H9 (cell line): ENCODE data around the gene TADA2A. TPM values are rescaled to one million over a fixed set of nuclear protein-coding genes. Genes with fewer than 3 reads are reported as not detected.

Experiments
- DNase-seq: peaks from one replicate; pipeline ENCODE4 v3.0.0-alpha.2; 2017
- H2AFZ ChIP-seq: one replicate; pipeline ENCODE4 v1.6.1; 2013; ENCODE audit warnings: mild to moderate bottlenecking, low read length, control low read depth, moderate library complexity
- H2AK5ac ChIP-seq: 2 replicates; pipeline ENCODE4 v1.6.1; 2013; ENCODE audit warnings: low read length, control low read depth, mixed read lengths; ENCODE audit not compliant: insufficient read length
- H2BK120ac ChIP-seq: one replicate; pipeline ENCODE4 v1.6.1; 2013; ENCODE audit warnings: low read depth, mild to moderate bottlenecking, low read length, control low read depth, inconsistent platforms; ENCODE audit not compliant: poor library complexity, severe bottlenecking
- H2BK12ac ChIP-seq: 2 replicates; pipeline ENCODE4 v1.6.1; 2013; ENCODE audit warnings: low read length, control low read depth, mixed read lengths, low read depth; ENCODE audit not compliant: insufficient read length
- H2BK15ac ChIP-seq: 2 replicates; pipeline ENCODE4 v1.6.1; 2013; ENCODE audit warnings: low read depth, low read length, control low read depth
- H2BK20ac ChIP-seq: one replicate; pipeline ENCODE4 v1.6.1; 2013; ENCODE audit warnings: low read depth, mild to moderate bottlenecking, low read length, control low read depth, inconsistent platforms; ENCODE audit not compliant: poor library complexity, severe bottlenecking
- H2BK5ac ChIP-seq: 2 replicates; pipeline ENCODE4 v1.6.1; 2013; ENCODE audit warnings: low read length, control low read depth, mixed read lengths; ENCODE audit not compliant: insufficient read length
- H3K14ac ChIP-seq: 2 replicates; pipeline ENCODE4 v1.6.1; 2013; ENCODE audit warnings: low read length, control low read depth; ENCODE audit not compliant: insufficient read depth
- H3K18ac ChIP-seq: 2 replicates; pipeline ENCODE4 v1.6.1; 2013; ENCODE audit warnings: low read depth, mild to moderate bottlenecking, mixed read lengths, low read length, control low read depth; ENCODE audit not compliant: insufficient read length
- H3K23ac ChIP-seq: 2 replicates; pipeline ENCODE4 v1.6.1; 2013; ENCODE audit warnings: low read length, control low read depth, mixed read lengths, low read depth; ENCODE audit not compliant: insufficient read length
- H3K23me2 ChIP-seq: 2 replicates; pipeline ENCODE4 v1.6.1; 2013; ENCODE audit warnings: low read depth, mild to moderate bottlenecking, mixed read lengths, low read length, control low read depth; ENCODE audit not compliant: insufficient read length, poor library complexity, severe bottlenecking
- H3K27ac ChIP-seq: 2 replicates; pipeline ENCODE4 v1.5.1; 2013; ENCODE audit warnings: low read length, control low read depth, mixed read lengths, low read depth; ENCODE audit not compliant: insufficient read length
- H3K27me3 ChIP-seq: 2 replicates; pipeline ENCODE4 v1.6.1; 2013; ENCODE audit warnings: low read length, control low read depth, inconsistent platforms; ENCODE audit not compliant: insufficient read depth
- H3K4ac ChIP-seq: 2 replicates; pipeline ENCODE4 v1.6.1; 2013; ENCODE audit warnings: low read depth, mild to moderate bottlenecking, control low read depth, inconsistent platforms, low read length, moderate library complexity
- H3K4me1 ChIP-seq: 2 replicates; pipeline ENCODE4 v1.6.1; 2013; ENCODE audit warnings: low read length, control low read depth, inconsistent platforms; ENCODE audit not compliant: insufficient read depth
- H3K4me2 ChIP-seq: 2 replicates; pipeline ENCODE4 v1.6.1; 2013; ENCODE audit warnings: low read length, control low read depth, mixed read lengths; ENCODE audit not compliant: insufficient read length, insufficient read depth
- H3K56ac ChIP-seq: 2 replicates; pipeline ENCODE4 v1.6.1; 2013; ENCODE audit warnings: low read depth, mild to moderate bottlenecking, mixed read lengths, low read length, control low read depth; ENCODE audit not compliant: insufficient read length
- H3K79me1 ChIP-seq: 2 replicates; pipeline ENCODE4 v1.6.1; 2013; ENCODE audit warnings: low read depth, mild to moderate bottlenecking, moderate library complexity, low read length, control low read depth, inconsistent platforms; ENCODE audit not compliant: insufficient read depth, poor library complexity, severe bottlenecking
- H3K79me2 ChIP-seq: 2 replicates; pipeline ENCODE4 v1.6.1; 2013; ENCODE audit warnings: low read length, control low read depth, inconsistent platforms; ENCODE audit not compliant: insufficient read depth
- H3K9ac ChIP-seq: 2 replicates; pipeline ENCODE4 v1.6.1; 2013; ENCODE audit warnings: low read length, control low read depth, mixed read lengths; ENCODE audit not compliant: insufficient read length; ENCODE audit errors: extremely low read depth
- H3K9me3 ChIP-seq: one replicate; pipeline ENCODE4 v1.6.1; 2013; ENCODE audit warnings: low read depth, low read length, inconsistent platforms; ENCODE audit not compliant: control insufficient read depth
- H3T11ph ChIP-seq: one replicate; pipeline ENCODE4 v1.6.1; 2013; ENCODE audit warnings: mild to moderate bottlenecking, low read length, control low read depth, inconsistent platforms
- H4K20me1 ChIP-seq: one replicate; pipeline ENCODE4 v1.6.1; 2013; ENCODE audit not compliant: control insufficient read depth, insufficient read length, insufficient read depth
- H4K5ac ChIP-seq: 2 replicates; pipeline ENCODE4 v1.6.1; 2013; ENCODE audit warnings: low read depth, mild to moderate bottlenecking, mixed read lengths, low read length, control low read depth; ENCODE audit not compliant: insufficient read length
- H4K8ac ChIP-seq: replicated peaks from 2 replicates; pipeline ENCODE4 v1.6.1; 2013; ENCODE audit warnings: low read length, control low read depth, mixed read lengths, low read depth; ENCODE audit not compliant: insufficient read length
- H4K91ac ChIP-seq: 2 replicates; pipeline ENCODE4 v1.6.1; 2013; ENCODE audit warnings: low read depth, mild to moderate bottlenecking, moderate library complexity, mixed read lengths, low read length, control low read depth; ENCODE audit not compliant: insufficient read length
- H3K27ac Mint-ChIP-seq, 3 experiments: 2 replicates in 2 of 3; 3 replicates in 1 of 3; pipeline ENCODE4 v1.8.0; 2020 to 2021; ENCODE audit warnings: mixed read lengths in 3 of 3, mild to moderate bottlenecking in 1 of 3, moderate library complexity in 1 of 3
- H3K27me3 Mint-ChIP-seq: 2 replicates; pipeline ENCODE4 v1.8.0; 2021; ENCODE audit warnings: low read depth, mild to moderate bottlenecking, moderate library complexity, mixed read lengths
- H3K36me3 Mint-ChIP-seq, 3 experiments: 2 replicates in 2 of 3; 3 replicates in 1 of 3; pipeline ENCODE4 v1.8.0; 2020 to 2021; ENCODE audit warnings: low read depth in 3 of 3, mixed read lengths in 3 of 3; ENCODE audit not compliant: insufficient read depth in 1 of 3
- H3K4me1 Mint-ChIP-seq, 2 experiments: 2 replicates each; pipeline ENCODE4 v1.8.0; 2020; ENCODE audit warnings: mixed read lengths in 2 of 2
- H3K4me3 Mint-ChIP-seq, 2 experiments: 2 replicates in 1 of 2; 3 replicates in 1 of 2; pipeline ENCODE4 v1.8.0; 2020 to 2021; ENCODE audit warnings: mild to moderate bottlenecking in 2 of 2, mixed read lengths in 2 of 2, moderate library complexity in 1 of 2
- H3K9me3 Mint-ChIP-seq, 2 experiments: 2 replicates in 1 of 2; 3 replicates in 1 of 2; pipeline ENCODE4 v1.8.0; 2020; ENCODE audit warnings: mild to moderate bottlenecking in 2 of 2, mixed read lengths in 2 of 2, moderate library complexity in 1 of 2
- WGBS: extraction: QIAGEN DNeasy Blood & Tissue Kit; methylation state at CpG from one replicate; pipeline ENCODE4 v1.1.7; 2013; ENCODE audit warnings: missing lambda C conversion rate, low lambda C conversion rate, mixed read lengths; ENCODE audit not compliant: insufficient read length; ENCODE audit errors: extremely low coverage; 5-methylcytosine and 5-hydroxymethylcytosine counted together
- total RNA-seq: library from RNA; stranded (reverse); gene quantifications from 2 replicates; pipeline ENCODE4 v1.2.1, GENCODE V29; 2021
- TF ChIP-seq, protein P1 (sequence below): fragments of 200-600 bp; sonication (generic); conservative IDR thresholded peaks from 3 replicates; pipeline ENCODE4 v1.8.0; 2021; ENCODE audit warnings: antibody characterized with exemption, mild to moderate bottlenecking

TADA2A gene
- total RNA-seq, 1 experiment from 2014 or later: 20.9 TPM

DNA sequence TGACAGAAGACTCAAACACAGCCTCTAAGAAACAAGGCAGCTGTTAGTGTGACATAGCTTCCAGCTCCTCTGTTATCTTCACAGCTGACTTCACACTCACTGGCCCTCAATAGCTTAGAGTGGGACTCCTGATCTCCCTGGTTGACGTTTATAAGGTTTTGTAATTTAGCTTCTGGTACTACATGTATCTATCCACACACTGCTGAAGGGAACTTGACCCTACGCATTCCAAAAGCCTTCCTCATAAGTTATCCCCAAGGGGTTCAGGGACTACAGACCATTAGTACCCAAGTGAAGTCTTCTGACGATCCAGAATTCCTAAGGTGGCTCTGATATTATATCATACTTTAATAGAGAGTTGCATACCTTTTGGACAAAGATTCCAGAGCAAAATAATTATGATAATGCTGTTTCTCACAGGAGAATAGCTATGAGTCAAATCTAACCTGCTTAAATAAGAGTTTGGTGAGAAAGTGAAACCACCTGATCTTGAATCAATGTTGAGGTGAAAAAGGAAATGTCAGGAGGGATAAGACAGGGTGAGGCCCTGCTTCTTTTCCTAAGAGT is 14.6 kb upstream of the TADA2A start:
- no peaks in the 10 kb centered on the region for H3K27me3 Mint-ChIP-seq
- H3K9me3 Mint-ChIP-seq: no peaks in the 10 kb centered on the region
- H2BK5ac ChIP-seq: no peak overlapping the region
- no peaks in the 10 kb centered on the region for H4K20me1 ChIP-seq
- H3K9ac ChIP-seq: no peak overlapping the region
- H2AK5ac ChIP-seq: no peak overlapping the region
- no peak overlapping the region for H3K27ac ChIP-seq
- H2BK20ac ChIP-seq: no peak overlapping the region
- H3K79me2 ChIP-seq: no peaks in the 10 kb centered on the region
- no peak overlapping the region for H2BK120ac ChIP-seq
- H2BK12ac ChIP-seq: no peak overlapping the region
- no CpG with 5 or more reads among the region's 3 CpGs for WGBS
- no peak overlapping the region for H3K23ac ChIP-seq
- no peaks in the 10 kb centered on the region for H3K36me3 Mint-ChIP-seq
- H3K56ac ChIP-seq: no peak overlapping the region
- no peak overlapping the region for H3T11ph ChIP-seq
- H2BK15ac ChIP-seq: no peak overlapping the region
- H3K27ac Mint-ChIP-seq: no peak overlapping the region
- no peak overlapping the region for H4K5ac ChIP-seq
- DNase-seq: no peak
- no peak overlapping the region for H4K8ac ChIP-seq
- no peak overlapping the region for H3K4me3 Mint-ChIP-seq
- H3K23me2 ChIP-seq: no peaks in the 10 kb centered on the region
- H4K91ac ChIP-seq: no peak overlapping the region
- H3K18ac ChIP-seq: no peak overlapping the region
- no peaks in the 10 kb centered on the region for H3K4me1 ChIP-seq
- no peaks in the 10 kb centered on the region for H3K9me3 ChIP-seq
- no peak overlapping the region for H2AFZ ChIP-seq
- TF ChIP-seq, protein P1, sequence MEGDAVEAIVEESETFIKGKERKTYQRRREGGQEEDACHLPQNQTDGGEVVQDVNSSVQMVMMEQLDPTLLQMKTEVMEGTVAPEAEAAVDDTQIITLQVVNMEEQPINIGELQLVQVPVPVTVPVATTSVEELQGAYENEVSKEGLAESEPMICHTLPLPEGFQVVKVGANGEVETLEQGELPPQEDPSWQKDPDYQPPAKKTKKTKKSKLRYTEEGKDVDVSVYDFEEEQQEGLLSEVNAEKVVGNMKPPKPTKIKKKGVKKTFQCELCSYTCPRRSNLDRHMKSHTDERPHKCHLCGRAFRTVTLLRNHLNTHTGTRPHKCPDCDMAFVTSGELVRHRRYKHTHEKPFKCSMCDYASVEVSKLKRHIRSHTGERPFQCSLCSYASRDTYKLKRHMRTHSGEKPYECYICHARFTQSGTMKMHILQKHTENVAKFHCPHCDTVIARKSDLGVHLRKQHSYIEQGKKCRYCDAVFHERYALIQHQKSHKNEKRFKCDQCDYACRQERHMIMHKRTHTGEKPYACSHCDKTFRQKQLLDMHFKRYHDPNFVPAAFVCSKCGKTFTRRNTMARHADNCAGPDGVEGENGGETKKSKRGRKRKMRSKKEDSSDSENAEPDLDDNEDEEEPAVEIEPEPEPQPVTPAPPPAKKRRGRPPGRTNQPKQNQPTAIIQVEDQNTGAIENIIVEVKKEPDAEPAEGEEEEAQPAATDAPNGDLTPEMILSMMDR: no peak
- no peaks in the 10 kb centered on the region for H3K79me1 ChIP-seq
- H3K4me1 Mint-ChIP-seq: peaks cover 0 to 6% of the 10 kb centered on the region in 2 experiments; a peak in 2 of 4 replicates
- H3K14ac ChIP-seq: no peak overlapping the region
- H3K27me3 ChIP-seq: no peaks in the 10 kb centered on the region
- no peak overlapping the region for H3K4me2 ChIP-seq
- no peak overlapping the region for H3K4ac ChIP-seq
